GM13976 (cell line): ENCODE data around the gene SLC3A2.

Source experiments
- DNase-seq: peaks from one replicate; pipeline ENCODE4 v3.0.0; 2012; ENCODE audit warnings: low spot score
- CTCF ChIP-seq: IDR thresholded peaks from 2 replicates; pipeline ENCODE4 v1.5.1; 2012; ENCODE audit warnings: borderline replicate concordance, mild to moderate bottlenecking; ENCODE audit not compliant: insufficient read depth; ENCODE audit errors: extremely low read depth, missing control alignments, control extremely low read depth
- in situ Hi-C: fragments of 300-500 bp; cut with MboI; formaldehyde crosslinking; loops from one replicate; pipeline ENCODE4 v1.12.0; 2022; ENCODE audit warnings: low sequenced_read_pairs, mixed read lengths, inconsistent platforms; ENCODE audit not compliant: unreplicated experiment

Gene SLC3A2

GRCh38 chr11:62882788-62883501 lies 2.2 kb downstream of the SLC3A2 start:
- DNase-seq = no peak
- in situ Hi-C loops = no loop called here
- no peak for TF ChIP-seq CTCF

GRCh38 chr11:62883673-62884072 lies 3.0 kb downstream of the SLC3A2 start:
- DNase-seq = no peak
- TF ChIP-seq CTCF = no peak
- in situ Hi-C loops = no loop called here

GRCh38 chr11:62885137-62885750 lies 4.5 kb downstream of the SLC3A2 start:
- in situ Hi-C loops = no loop called here
- TF ChIP-seq CTCF = no peak
- DNase-seq = no peak

- DNase-seq = no peak
- in situ Hi-C loops = no loop called here
- no peak for TF ChIP-seq CTCF
Observed at GRCh38 chr11:62888406-62888805, 7.7 kb downstream of the SLC3A2 start.

- no peak for DNase-seq
- in situ Hi-C loops = no loop called here
- no peak for TF ChIP-seq CTCF
Observed at GRCh38 chr11:62889126-62889483, 8.4 kb downstream of the SLC3A2 start.

GRCh38 chr11:62889484-62890437 lies 9.1 kb downstream of the SLC3A2 start:
- no peak for TF ChIP-seq CTCF
- in situ Hi-C loops = no loop called here
- DNase-seq = peak; percentile 27
